GM19324 (cell line): Measurements from ENCODE around the gene ULK4.
"Not testable (repeated sequence)": the region's sequence is repeated elsewhere in the genome, so short reads cannot be mapped to it uniquely, and the experiment has no call there.

ENCODE experiments used
- ATAC-seq: cut with Tn5 transposase; IDR thresholded peaks from one replicate; pipeline ENCODE4 v1.9.1; 2021; ENCODE audit warnings: mild to moderate bottlenecking, moderate library complexity; ENCODE audit not compliant: unreplicated experiment, low FRiP score

Gene ULK4

DNA sequence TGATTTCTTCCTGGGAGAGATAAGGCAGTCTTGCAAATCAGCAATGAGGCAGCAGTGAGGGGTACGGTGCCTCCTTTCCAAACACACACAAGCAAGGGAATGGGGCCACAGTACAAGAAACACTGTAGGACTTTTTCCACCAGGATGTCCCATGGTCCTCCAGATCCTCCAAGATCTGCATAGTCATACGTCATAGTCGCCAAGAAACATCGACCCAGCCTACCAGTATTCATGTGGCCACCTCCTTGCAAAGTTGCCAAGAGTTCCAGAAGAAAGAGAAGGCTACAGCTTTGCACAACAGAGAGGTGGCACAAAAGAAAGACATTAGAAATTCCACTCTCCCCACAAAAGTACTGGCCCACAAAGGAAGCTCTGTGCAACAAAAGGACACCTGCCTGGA lies 504.7 kb downstream of the ULK4 start:
- no peak for ATAC-seq

- ATAC-seq, result no peak
Measured at GRCh38 chr3:41456162-41456561, 505.7 kb downstream of the ULK4 start.

DNA sequence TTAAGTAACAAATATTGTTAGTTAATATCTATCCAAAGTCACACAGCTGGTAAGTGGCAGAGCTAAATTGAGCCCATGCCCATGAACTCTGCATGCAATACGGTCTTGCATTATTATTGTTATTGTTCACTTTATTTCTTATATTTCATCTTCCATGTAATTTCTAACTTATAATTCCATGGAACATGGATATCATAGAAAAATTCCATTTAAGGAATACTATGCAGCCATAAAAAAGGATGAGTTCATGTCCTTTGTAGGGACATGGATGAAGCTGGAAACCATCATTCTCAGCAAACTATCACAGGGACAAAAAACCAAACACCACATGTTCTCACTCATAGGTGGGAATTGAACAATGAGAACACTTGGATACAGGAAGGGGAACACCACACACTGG lies 508.3 kb downstream of the ULK4 start:
- ATAC-seq, result not testable (repeated sequence)

GRCh38 chr3:41450416-41451231 lies 511.3 kb downstream of the ULK4 start:
- ATAC-seq, result no peak

- no peak for ATAC-seq
Measured at GRCh38 chr3:41448396-41448795, 513.5 kb downstream of the ULK4 start.

GRCh38 chr3:41447701-41448100 lies 514.2 kb downstream of the ULK4 start:
- ATAC-seq, result no peak

DNA sequence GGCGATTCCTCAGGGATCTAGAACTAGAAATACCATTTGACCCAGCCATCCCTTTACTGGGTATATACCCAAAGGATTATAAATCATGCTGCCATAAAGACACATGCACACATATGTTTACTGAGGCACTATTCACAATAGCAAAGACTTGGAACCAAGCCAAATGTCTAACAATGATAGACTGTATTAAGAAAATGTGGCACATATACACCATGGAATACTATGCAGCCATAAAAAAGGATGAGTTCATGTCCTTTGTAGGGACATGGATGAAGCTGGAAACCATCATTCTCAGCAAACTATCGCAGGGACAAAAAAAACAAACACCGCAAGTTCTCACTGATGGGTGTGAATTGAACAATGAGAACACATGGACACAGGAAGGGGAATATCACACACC lies 515.6 kb downstream of the ULK4 start:
- not testable (repeated sequence) for ATAC-seq

- ATAC-seq, result no peak
Measured at GRCh38 chr3:41441568-41441967, 520.3 kb downstream of the ULK4 start.

- no peak for ATAC-seq
Measured at GRCh38 chr3:41441139-41441538, 520.8 kb downstream of the ULK4 start.

GRCh38 chr3:41436983-41437382 lies 524.9 kb downstream of the ULK4 start:
- ATAC-seq, result no peak

GRCh38 chr3:41434781-41435180 lies 527.1 kb downstream of the ULK4 start:
- ATAC-seq, result no peak

DNA sequence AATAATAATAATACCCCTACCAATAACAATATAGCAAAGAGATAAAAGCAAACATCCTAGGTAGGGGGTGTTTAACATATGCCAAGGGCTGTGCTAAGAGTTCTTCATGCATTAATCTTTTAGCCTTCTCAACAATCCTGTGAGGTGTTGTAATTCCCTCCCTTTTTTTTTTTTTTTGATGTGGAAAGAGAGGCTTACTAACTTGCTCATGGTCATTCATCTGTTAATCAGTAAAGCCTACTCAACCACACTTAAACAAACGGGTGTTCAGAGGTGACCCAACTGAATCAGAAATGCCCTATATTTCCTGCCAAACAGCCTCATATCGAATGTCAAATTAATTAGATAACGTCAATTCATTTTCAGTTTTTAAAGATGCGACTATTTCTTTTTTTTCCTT lies 530.5 kb downstream of the ULK4 start:
- no peak for ATAC-seq

DNA sequence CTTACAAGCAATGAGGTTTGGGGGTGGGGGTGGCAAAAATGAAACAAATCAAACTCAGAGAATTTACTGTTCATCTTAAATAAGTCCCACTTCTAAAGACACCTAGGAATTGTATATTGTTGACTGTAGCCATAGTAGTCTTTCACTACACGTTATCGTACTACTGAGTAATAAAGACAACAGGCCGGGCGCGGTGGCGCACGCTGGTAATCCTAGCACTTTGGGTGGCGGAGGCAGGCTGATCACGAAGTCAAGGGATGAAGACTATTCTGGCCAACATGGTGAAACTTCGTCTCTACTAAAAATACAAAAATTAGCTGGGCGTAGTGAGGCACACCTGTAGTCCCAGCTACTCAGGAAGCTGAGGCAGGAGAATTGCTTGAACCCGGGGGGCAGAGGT lies 531.0 kb downstream of the ULK4 start:
- ATAC-seq, result no peak

- no peak for ATAC-seq
Measured at GRCh38 chr3:41430391-41430790, 531.5 kb downstream of the ULK4 start.

DNA sequence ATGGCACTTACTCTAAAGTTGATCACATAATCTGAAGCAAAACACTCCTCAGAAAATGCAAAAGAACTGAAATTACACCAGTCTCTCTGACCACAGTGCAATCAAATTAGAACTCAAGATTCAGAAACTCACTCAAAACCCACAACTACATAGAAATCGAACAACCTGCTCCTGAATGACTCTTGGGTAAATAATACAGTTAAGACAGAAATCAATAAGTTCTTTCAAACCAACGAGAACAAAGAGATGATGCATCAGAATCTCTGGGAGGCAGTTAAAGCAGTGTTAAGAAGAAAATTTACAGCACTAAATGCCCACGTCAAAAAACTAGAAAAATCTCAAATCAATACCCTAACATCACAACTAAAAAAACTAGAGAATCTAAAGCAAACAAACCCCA lies 535.4 kb downstream of the ULK4 start:
- ATAC-seq, result no peak

DNA sequence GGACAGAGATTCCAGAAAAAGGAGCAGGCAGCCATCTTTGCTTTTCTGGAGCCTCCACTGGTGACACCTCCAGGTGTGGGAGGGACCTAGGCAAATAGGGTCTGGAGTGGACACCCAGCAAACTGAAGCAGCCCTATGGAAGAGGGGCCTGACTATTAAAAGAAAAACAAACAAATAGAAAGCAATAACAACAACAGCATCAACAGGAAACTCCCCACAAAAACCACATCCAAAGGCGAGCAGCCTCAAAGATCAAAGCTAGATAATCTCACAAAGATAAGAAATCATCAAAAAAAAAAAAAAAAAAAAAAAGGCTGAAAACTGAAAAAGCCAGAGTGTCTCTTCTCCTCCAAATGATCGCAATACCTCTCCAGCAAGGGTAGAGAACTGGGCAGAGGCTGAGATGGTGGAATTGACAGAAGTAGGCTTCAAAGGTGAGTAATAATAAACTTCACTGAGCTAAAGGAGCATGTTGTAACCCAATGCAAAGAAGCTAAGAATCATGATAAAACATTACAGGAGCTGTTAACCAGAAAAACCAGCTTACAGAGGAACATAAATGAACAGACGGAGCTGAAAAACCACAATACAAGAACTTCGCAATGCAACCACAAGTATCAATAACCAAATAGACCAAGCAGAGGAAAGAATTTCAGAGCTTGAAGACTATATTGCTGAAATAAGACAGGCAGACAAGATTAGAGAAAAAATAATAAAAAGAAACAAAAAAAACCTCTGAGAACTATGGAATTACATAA lies 537.2 kb downstream of the ULK4 start:
- no peak for ATAC-seq

DNA sequence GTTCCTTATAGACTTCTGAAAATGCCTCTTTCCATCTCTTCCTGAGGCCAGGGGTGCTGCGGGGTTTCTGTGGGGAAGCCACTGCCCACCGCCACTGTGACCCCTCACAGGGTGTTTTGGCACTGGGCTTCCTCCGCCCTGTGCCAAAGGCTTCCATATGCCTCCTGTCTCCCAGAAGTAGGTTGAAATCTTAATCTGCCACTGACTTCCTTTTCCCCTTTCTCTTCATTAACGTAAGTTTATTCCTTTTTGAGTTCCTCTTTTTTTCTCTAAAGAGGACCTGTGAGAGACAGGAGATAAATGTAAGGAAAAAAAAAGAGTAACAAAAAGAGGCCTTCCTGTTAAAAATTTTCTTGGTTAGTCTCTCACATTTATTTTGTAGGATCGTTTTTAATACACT lies 542.1 kb downstream of the ULK4 start:
- ATAC-seq, result no peak

- no peak for ATAC-seq
Measured at GRCh38 chr3:41418961-41419691, 542.8 kb downstream of the ULK4 start.

DNA sequence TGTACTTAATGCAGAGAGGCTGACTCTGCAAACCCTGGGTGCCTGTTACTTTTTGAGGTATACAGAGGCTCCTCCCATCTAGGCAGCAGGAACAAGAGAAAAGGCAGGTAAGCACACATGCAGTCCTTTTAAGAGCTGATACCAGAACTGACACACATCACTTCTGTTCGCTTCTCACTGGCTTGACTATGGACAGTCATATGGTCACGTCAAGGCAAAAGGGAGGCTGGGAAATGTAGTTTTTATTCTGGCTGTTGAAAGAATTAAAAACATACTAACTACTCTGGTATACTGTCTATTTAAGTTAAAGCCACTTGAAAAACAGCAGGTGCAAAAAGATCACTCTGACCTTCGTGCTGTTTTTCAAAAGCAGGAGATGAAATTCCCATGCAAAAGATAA lies 544.3 kb downstream of the ULK4 start:
- no peak for ATAC-seq

DNA sequence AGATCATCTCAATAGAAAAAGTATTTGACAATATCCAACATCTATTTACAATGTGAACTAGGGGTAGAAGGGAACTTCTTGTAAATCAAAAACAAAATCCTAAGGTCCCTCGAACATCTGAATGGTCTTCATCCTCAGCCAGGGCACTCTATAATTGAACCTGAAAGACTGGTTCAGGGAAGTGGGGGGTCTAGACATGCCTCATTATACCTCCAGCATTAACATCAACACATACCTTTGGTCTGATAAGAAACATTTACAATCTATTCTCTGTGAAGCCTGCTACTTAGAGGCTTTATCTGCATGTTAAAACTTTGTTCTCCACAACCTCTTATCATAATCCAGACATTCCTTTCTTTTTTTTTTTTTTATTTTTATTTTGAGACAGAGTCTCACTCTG lies 550.8 kb downstream of the ULK4 start:
- no peak for ATAC-seq

DNA sequence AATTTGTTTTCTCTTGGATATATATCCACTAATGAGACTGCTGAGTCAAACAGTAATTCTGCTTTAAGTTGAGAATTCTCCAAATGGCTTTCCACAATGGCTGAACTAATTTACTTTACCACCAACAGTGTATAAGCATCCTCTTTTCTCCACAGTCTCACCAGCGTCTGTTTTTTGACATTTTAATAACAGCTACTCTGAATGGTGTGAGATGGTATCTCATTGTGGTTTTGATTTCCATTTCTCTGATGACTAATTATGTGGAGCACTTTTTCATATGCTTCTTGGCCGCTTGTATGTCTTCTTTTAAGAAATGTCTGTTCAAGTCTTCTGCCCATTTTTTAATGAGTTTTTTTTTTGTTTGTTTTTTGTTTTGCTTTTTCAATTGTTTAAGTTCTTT lies 556.4 kb downstream of the ULK4 start:
- no peak for ATAC-seq
